GM21381 (cell line): ENCODE results near the gene HOXC11.

Experiments used
- ATAC-seq: cut with Tn5 transposase; IDR thresholded peaks from one replicate; pipeline ENCODE4 v1.9.1; 2021; ENCODE audit warnings: mild to moderate bottlenecking, moderate library complexity; ENCODE audit not compliant: unreplicated experiment

The HOXC11 gene

DNA sequence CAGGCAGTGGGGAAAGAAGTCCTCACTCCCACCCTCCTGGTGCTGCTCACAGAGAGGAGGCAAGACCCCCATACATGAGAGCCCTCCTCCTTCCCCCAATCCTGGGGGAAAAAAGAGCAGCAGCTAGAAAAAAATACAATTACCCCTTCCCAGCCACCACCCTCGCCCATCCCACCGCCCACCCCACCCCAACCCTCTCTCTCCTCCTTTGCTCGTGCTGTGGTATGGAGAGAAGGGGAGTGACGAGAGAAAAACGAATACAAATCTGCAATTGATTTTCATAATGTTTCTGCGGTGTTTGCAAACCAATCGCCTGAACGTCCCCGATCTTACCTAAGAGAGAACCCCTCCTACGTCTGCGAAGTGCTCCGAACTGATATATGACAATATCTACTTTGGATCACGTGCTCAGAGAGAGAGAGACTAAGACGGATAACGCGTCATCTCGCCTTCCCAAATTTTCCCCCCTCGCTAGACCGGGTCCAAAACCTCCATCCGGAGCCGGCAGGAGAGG lies at the start of gene HOXC11:
Gene HOXC11 (plus strand): TSS at position 405 of the 514 bp plus-strand sequence. CDS start 116 bp downstream, outside the sequence.
- no peak for ATAC-seq

DNA sequence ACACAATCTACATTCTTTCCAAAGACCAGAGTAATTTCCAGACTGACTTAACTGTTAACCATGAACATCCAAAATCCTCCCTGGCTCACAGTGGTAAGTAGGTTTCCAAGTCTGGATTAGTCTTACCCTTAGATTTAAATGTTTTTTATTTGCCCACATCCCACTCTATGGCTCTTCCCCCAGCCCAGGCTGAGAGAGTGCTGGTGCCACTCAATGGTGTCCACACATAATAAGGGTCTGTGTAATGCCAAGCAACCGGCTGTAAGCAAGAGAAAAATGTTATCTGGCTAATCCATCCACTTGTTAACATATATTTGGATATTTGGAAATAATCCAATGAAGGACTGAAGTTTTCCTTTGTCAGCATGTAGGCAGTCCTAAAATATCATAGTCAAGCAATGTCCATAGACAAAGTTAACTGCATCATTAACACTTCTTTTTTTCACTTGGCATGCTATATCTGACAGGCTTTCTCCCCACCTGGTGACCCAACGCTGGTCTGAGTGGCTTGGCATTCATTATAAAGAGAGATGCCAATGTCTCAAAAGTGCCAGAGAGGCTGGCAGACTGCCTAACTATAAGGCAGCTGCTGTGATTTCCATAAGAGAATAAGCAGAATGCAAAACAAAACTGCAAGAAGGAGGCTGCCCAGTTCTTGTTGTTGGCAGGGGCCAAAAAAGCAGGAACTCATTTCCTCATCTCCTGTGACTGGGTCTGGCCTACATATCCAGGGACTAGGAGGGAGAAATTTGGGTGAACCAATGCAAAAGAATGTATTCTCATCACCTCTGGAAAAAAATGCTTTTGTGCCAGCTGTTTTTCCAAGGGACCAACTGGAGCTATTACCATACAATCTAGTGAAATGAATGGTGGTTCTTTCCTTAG lies 48.2 kb upstream of the HOXC11 start:
- ATAC-seq, result no peak

DNA sequence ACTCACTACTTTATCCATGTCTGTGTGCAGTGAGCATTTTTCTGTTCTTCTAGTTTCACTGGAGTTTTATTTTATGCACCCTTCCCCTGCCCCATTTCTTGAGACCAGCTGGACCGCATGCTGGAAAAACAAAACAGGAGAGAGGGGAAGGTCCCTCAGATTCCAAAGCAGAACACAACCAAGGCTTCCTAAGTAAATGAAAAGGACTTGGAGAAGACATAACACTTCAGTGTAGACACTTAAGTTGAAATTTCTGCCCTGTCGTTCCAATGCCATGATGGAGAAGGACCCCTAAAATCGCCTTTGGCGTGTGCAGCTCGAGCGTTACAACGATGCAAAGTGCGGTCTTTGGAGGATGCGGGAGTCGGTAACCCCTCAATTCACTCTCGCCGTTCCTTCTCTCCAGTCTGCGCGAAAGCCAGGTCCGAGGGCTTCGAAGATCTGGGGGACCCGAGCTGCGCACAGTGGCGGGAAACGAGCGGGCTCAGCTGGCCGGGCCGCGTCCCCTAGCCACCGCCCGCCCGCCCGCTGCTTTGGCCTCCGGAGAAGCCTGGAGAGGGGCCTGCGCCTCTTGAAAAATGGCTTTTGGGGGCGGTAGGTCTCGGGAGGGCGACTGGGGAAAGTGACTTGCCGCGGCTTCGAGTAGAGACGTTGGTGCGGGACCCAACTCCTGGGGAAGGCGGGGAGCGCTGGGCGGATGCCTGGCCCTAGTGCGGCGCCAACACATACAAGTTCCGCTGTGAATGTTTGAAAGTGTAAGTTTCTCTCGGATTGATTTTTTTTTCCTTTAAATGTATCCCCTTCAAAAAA lies 45.5 kb upstream of the HOXC11 start:
- ATAC-seq, result no peak

DNA sequence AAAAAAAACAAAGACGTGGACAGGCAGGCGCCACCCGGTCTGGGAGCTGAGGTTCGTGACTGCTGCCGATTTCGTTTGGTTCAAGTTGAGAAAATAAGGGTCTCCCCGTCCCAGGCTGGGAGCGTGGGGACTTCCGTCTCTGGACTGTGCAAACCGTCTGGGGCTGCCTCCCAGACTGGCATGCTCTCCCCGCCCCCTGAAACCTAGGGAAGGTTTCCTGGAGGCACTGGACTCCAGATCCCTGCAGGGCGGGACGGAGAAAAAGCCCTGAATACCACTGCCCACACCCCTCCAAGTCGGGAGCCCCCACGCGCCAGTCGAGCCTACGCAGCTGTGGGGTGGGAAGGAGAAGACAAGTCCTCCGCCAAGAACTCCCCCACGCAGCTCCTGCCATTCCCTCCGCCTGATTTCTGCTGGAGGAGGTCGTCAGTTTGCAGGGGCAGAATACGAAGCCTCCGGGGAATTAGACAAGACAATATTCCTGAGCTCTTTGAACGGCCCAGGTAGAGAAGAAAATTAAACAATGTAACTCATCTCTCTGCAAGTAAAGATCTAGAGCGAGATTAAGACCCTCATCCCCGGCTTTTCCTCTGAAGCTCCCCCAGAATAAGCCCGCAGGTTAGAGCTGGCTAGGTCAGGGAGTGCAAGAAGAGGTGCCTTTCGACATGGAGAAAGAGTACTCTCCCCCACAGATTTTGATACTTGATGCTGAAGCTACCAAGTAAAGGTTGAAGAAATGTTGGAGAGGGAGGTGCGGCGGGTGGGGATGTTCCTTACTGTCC lies 44.7 kb upstream of the HOXC11 start:
- no peak for ATAC-seq

DNA sequence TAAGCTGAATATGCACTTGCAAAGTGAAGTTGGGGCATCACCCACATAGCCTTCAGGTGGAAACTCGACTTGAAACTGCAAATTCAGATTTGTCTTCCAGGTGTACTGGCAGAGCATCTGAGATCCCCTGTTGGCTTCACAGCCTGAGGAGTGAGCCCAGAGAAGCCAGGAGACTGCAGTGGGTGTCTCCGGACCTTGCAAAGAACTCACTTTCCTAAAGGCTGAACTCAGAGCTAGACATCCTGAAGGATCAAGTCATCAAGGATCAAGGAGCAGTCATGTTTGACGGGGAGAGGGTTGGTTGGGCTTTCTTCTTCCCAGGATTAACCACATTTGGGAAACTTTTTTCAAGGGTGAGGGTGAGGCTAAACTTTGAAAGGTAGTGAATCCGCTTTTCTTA lies 43.4 kb upstream of the HOXC11 start:
- no peak for ATAC-seq

DNA sequence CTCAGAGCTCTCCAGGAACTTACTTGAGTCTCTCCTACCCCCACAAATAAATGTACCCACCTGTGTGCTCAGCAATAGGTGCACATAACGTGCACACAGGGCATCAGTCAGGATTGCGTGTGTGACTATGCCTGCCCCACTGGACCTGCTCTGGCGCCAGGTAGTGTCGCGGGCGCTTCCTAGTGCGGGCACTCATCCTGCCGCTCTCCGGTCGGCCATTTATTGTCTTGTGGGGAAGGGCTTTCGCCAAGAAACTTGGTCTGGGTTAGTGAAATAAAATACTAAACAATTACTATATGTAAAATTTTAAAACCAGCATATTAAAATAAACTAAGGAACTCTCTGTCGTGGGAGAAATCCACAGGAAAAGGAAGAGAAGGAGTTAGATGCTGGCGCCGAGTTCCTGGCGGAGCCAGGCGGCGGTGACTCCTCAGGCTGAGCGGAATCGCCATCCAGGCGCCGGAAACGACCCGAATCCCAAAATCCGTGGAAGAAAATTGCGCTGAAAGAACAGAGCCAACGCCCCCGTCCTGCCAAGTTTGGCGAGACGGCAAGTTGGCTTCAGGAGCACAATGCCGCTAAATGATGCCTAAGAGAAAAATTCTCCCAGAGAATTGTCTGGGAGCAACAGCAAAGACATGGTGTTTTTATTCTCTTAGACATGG lies 42.2 kb upstream of the HOXC11 start:
- no peak for ATAC-seq

DNA sequence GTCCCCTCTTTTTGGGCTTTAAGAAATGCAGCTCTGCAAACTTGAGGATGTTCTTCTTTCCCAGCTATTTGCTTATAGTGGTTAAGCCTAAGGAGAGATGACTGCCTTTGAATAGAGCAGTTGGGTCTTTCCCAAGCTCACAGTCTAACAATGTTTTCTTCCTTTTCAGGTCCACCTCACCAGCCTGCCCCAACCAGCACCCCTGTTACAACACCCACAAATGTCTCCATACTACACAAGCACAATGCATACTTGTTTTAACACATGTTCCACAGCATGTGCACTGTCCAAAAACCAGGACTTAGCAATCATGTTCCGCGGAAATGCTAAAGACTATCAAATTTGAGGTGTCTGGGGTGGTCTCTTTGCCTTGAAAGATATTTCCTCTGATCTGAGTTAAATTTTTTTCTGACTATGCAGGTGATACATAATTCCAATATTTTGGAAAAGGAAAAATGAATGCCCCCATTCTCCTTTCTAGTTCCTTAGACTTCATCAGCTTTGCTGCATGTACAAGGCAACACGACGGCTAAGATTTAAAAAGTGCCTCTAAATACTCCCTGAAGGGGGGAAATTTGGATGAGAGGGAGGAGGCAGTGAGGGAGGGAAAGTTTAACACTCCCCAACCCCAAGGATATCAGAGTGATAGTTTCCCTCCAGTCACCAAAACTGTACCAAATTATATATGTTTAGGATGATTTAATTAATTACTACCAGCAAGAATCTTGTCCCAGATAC lies 40.9 kb upstream of the HOXC11 start:
- ATAC-seq, result no peak

DNA sequence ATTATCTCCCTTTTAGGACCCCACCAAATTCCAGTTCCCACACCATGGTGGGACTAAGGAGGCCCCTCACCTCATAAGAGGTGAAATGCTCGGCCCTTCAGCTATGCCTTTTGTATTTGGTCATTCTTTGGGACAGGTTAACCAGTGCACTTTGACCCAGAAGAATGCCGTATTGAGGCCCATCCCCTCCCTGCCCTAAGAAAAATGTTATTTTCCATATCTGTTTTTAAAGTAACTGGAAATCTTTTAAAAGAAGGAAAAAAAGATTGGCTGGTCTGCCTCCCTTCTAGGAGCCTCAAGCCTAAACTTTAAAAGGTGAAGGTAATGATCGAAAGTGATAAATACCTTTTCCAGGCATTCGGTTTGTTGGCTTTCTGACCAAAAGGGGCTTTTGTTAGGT lies 40.0 kb upstream of the HOXC11 start:
- ATAC-seq, result no peak

DNA sequence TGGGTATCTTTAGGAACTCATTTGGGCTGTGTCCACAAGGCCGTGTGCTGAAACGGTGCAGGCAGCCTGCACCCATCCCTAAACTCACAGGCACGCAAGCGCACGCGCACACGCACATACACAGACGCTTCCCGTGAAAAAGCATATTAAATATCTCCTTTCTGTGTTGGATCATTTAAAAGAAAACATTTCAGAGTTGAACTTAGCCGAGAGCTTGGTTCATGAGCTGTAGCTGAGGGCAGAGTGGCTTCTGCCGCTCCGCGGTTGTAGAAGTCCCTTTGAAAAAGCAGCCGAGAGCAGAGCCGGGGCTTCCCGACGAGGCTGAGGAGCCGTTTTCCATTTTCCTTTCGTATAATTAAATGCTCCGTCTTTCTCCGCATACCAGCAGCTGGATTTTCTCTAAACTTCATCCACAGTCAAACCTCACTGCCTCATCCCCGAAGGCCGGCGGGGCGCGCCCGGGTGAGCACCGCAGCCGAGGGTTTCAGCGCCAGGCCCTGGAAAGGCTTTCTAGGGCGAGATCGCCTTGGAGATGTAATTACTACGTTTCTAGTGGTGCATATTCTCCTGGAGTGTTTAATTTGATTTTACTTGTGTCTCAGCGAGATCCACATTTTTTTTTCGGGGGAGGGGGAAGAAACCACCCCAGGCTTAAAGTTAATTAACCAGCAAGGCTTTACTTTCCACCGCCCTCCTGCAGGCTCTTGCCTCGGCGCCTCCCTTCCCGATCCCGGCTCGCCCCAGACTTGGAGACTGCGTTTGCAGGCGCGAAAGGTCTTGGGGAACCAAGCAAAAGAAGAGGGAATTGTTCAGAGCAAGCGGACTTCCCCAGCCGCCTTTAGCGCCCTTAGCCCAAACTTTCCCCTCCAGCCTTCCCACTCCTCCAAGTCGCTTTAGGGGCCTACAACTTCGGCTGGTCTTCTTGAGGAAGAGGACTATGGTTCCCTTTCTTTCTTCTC lies 37.3 kb upstream of the HOXC11 start:
- no peak for ATAC-seq

DNA sequence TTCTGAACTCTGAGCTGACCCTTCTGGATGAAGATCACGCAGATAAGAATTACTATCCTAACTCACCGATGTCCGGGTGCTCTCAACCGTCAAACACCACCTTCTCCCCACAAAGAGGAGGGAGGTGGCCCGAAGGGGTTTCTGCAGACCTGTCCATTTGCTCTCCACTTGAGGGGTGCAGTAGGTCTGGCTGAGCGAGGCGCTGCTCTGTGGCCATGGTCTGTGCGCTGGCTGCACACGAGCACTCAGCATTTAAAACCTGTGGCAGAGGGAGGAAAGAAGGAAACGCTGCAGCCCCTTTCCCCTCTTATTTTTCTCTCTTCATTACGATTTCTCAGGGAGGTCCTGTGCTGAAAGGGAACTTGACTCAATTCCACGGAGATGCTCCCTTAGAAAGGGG lies 35.8 kb upstream of the HOXC11 start:
- ATAC-seq, result no peak

DNA sequence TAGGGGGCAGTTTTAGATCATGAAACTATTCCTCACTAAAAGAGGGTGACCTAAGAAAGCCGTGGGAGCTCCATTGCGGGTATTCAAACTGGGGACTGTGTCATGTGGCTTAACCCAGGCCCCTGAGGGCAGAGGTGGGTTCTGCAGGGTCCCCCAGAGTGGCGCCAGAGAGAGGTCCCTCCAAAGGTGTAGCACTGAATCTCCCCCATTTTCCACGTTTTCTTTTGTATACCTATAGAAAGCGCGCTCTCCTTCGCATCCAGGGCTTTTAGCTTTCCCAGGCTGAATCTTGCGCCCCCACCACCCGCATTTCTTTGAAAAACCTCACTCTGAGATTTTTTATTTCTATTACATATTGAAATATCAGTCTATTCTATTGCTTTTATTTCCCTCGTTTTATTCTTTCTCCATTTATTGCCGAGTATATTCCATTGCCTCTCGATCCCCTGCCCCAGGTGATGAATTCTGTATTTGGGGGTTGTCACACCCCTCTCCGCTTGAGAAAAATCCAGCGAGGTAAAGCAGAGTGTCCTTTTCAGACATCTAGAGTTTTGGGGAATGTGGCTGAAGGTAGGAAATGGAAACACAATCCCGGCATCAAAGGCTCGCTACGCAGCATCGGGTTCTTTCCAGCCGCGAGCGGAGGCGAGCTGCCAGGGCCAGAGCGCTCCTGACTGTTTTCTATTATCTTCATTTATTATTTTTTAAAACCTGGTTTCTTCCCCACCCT lies 35.2 kb upstream of the HOXC11 start:
- ATAC-seq, result no peak

DNA sequence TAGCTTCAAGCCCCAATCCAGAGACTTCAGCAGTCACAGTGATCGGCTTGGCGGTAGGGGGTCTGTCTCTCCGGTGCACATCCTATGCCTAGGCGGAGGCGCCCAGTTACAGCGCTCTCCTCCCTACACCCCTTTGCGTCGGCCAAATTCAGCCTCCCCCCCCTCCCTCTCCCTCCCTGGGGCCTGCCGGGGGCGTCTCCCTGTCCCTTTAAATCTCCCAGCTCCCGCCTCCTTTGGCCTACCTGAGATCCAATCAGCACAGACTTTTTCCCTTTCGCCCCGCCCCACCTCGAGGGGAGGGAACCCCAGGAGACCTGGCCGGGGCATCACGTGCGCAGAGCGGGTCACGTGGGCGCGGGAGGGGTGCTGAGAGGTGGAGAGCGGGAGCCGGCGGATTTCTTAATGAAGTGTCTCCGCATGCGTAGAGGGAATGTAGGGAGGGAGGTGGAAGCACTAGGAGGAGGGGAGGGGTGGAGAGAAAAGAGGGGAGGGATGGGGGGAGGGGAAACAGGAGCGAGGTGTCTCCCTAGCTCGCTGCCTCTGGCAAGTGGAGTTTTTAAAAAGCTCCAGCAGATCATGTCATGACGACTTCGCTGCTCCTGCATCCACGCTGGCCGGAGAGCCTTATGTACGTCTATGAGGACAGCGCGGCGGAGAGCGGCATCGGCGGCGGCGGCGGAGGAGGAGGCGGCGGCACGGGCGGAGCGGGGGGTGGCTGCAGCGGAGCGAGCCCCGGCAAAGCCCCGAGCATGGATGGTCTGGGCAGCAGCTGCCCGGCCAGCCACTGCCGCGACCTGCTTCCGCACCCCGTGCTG lies 34.4 kb upstream of the HOXC11 start, which contains the start of gene HOXC13:
Gene HOXC13 (plus strand): TSS at position 506 of the 815 bp plus-strand sequence. CDS start 76 bp downstream, at position 582.
- ATAC-seq, result no peak

DNA sequence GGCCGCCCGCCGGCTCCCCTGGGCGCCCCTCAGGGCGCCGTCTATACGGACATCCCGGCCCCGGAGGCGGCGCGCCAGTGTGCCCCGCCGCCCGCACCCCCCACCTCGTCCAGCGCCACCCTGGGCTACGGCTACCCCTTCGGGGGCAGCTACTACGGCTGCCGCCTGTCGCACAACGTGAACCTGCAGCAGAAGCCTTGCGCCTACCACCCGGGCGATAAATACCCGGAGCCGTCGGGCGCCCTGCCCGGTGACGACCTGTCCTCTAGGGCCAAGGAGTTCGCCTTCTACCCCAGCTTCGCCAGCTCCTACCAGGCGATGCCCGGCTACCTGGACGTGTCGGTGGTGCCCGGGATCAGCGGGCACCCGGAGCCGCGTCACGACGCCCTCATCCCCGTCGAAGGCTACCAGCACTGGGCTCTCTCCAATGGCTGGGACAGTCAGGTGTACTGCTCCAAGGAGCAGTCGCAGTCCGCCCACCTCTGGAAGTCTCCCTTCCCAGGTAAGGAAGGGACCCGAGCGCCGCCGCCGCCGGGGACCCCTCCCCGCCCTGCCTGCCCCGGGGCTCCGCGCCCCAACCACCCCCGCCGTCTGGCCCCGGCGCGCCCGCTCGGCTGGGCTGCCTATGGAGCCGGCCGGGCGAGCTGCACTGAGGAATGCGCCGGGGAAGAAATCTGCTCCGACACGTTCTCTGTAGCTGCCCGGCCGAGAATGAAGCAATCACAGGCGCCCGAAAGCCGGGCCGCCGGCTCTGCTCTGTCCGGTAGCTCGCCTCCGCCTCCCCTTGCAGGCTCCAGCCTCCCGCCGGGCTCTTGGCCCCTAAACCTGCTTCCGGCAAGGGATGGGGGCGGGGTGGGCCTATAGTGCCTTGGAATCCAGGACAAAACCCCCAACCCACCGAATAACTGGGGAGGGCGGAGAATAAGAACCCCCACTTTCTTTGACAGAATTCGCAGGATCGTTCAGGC lies 33.5 kb upstream of the HOXC11 start:
- no peak for ATAC-seq

DNA sequence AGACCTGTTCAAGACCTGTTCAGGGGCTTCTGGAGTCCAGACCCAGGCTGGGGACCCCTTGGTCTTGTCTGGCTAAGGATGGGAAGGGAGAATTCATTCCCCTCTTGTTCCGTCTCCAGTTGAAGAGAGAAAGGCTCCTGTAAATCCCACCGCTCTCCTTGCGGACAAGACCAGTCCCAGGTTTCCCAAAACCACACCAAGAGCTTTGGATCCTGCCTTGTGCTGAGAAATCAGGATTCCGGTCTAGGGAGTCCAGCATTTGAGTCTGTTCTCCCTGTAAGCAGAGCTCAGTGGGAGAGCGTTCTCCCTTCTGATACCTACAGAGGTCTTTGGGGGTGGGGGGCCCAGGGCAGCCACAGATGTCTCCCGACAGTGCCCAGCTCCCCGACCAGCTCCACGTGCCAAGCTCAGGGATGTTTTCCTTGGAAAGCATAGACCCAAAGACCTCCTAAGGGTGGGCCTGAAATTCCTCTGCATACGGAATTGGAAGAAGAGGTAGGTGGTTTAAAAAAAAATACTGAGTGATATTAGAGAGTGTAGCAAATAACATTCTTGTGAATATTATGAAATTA lies 32.4 kb upstream of the HOXC11 start:
- ATAC-seq, result no peak

DNA sequence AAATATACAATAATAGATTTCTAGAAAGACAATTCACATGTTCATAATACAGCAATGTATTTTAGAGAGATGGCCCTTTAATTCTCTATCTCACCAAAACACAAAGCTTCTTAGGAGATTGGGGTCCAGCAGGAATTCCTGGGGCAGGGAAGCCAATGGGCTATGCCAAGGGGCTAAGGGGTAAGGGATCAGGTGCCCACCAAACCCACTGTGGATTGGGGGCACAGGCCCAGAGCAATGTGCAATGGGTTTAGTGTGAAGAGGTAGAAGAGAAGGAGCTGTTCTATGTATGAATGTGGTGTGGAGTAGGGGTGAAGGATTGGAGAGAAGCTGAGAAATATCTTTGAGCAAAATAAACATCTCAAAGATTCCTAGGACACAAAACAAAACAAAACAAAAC lies 31.7 kb upstream of the HOXC11 start:
- ATAC-seq, result no peak

DNA sequence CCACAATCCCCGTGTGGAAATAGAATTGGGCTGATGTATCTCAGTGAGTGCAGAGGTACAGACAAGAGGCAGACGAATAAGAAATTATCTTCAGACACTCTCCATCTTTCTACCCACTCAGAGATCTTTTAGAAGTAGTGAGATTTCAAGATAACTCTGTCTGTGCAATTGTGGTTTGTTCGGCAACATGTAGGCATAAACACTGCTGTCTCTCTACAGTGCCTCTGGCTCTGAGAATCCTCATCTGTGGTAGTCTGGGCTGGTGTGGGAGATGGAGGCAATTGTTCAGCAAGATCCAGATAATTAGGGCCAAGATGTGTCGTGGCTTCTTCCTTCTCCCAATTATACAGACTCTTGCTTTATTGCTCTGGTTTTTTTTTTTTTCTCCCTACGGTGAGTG lies 31.2 kb upstream of the HOXC11 start:
- ATAC-seq, result no peak
